IMR-90 (cell line): ENCODE results near the gene MGLL. TPM values are rescaled to one million over a fixed set of nuclear protein-coding genes. Genes with fewer than 3 reads are reported as not detected.

Source experiments
- ATAC-seq: fragments of 200-7000 bp; cut with Tn5 transposase; 2 replicates; pipeline ENCODE4 v1.9.1; 2020; ENCODE audit warnings: low read depth, mild to moderate bottlenecking, moderate library complexity
- BruUV-seq: library from RNA; stranded (reverse); fragments of 400-500 nt; replicated peaks from 2 replicates; lab custom pipeline; 2021; lab: Mats Ljungman, UMichigan
- CTCF ChIA-PET: fragments of 300-600 bp; formaldehyde crosslinking; extraction: SDS; loops from one replicate; lab custom pipeline; 2021; ENCODE audit warnings: antibody characterized with exemption; lab: Yijun Ruan, JAX
- POLR2A ChIA-PET: fragments of 300-600 bp; sonication (Branson Sonifier 250); formaldehyde crosslinking; loops from one replicate; lab custom pipeline; 2022; ENCODE audit warnings: antibody characterized with exemption; ENCODE audit not compliant: unreplicated experiment; lab: Charles Lee
- DNase-seq: peaks from one replicate; pipeline ENCODE4 v3.0.0; 2013
- H2AFZ ChIP-seq: replicated peaks from 2 replicates; pipeline ENCODE3; 2013; ENCODE audit warnings: low read length, mild to moderate bottlenecking; ENCODE audit not compliant: poor library complexity
- H2AK5ac ChIP-seq: 2 replicates; pipeline ENCODE4 v1.6.1; 2013; ENCODE audit warnings: low read depth, low read length, inconsistent platforms
- H2AK9ac ChIP-seq: replicated peaks from 2 replicates; pipeline ENCODE3; 2013; ENCODE audit warnings: mild to moderate bottlenecking, low read depth, low read length, moderate library complexity; ENCODE audit not compliant: poor library complexity
- H2BK120ac ChIP-seq: 2 replicates; pipeline ENCODE4 v1.6.1; 2013; ENCODE audit warnings: low read depth, low read length, inconsistent platforms
- H2BK15ac ChIP-seq: 3 replicates; pipeline ENCODE4 v1.6.1; 2013; ENCODE audit warnings: low read depth, low read length, inconsistent platforms
- H2BK20ac ChIP-seq: 2 replicates; pipeline ENCODE4 v1.6.1; 2013; ENCODE audit warnings: low read depth, mild to moderate bottlenecking, inconsistent platforms, low read length, moderate library complexity
- H2BK5ac ChIP-seq: 2 replicates; pipeline ENCODE4 v1.6.1; 2013; ENCODE audit warnings: mild to moderate bottlenecking, low read depth, low read length, inconsistent platforms; ENCODE audit not compliant: poor library complexity, severe bottlenecking
- H3K14ac ChIP-seq: replicated peaks from 2 replicates; pipeline ENCODE4 v1.6.1; 2013; ENCODE audit warnings: low read depth, low read length, inconsistent platforms
- H3K18ac ChIP-seq: 2 replicates; pipeline ENCODE4 v1.6.1; 2013; ENCODE audit warnings: low read depth, low read length, control low read depth
- H3K23ac ChIP-seq: 2 replicates; pipeline ENCODE4 v1.6.1; 2013; ENCODE audit warnings: low read depth, low read length, inconsistent platforms
- H3K27ac ChIP-seq: 2 replicates; pipeline ENCODE4 v1.5.1; 2013; ENCODE audit warnings: mild to moderate bottlenecking, control low read depth, low read length; ENCODE audit not compliant: insufficient read depth
- H3K27me3 ChIP-seq: 2 replicates; pipeline ENCODE4 v1.6.1; 2013; ENCODE audit warnings: low read length; ENCODE audit not compliant: control insufficient read depth, insufficient read depth
- H3K36me3 ChIP-seq: 2 replicates; pipeline ENCODE4 v1.6.1; 2013; ENCODE audit warnings: low read length, mixed read lengths; ENCODE audit not compliant: control insufficient read depth, insufficient read depth
- H3K4ac ChIP-seq: 2 replicates; pipeline ENCODE4 v1.6.1; 2013; ENCODE audit warnings: low read depth, low read length, inconsistent platforms
- H3K4me1 ChIP-seq: 2 replicates; pipeline ENCODE4 v1.6.1; 2013; ENCODE audit warnings: low read length, mixed read lengths; ENCODE audit not compliant: control insufficient read depth, insufficient read depth
- H3K4me2 ChIP-seq: 2 replicates; pipeline ENCODE4 v1.6.1; 2013; ENCODE audit warnings: low read depth, mild to moderate bottlenecking, control low read depth, low read length, moderate library complexity
- H3K4me3 ChIP-seq: 2 replicates; pipeline ENCODE4 v1.5.1; 2013; ENCODE audit warnings: low read depth, mild to moderate bottlenecking, control low read depth, low read length, moderate library complexity; ENCODE audit not compliant: insufficient read depth
- H3K56ac ChIP-seq: 2 replicates; pipeline ENCODE4 v1.6.1; 2013; ENCODE audit warnings: low read length, inconsistent platforms; ENCODE audit not compliant: insufficient read depth; ENCODE audit errors: extremely low read depth
- H3K79me1 ChIP-seq, 2 experiments: 2 replicates each; pipeline ENCODE4 v1.6.1; 2013; ENCODE audit warnings: low read length in 2 of 2, inconsistent platforms in 1 of 2, low read depth in 1 of 2
- H3K9ac ChIP-seq: 2 replicates; pipeline ENCODE4 v1.6.1; 2013; ENCODE audit warnings: low read depth, low read length, control low read depth
- H3K9me1 ChIP-seq: 2 replicates; pipeline ENCODE4 v1.6.1; 2013; ENCODE audit warnings: low read length, inconsistent platforms; ENCODE audit not compliant: insufficient read depth
- H3K9me3 ChIP-seq: 2 replicates; pipeline ENCODE4 v1.6.1; 2013; ENCODE audit warnings: low read length; ENCODE audit not compliant: control insufficient read depth, insufficient read depth
- H4K20me1 ChIP-seq: 2 replicates; pipeline ENCODE4 v1.6.1; 2013; ENCODE audit warnings: low read length, inconsistent platforms; ENCODE audit not compliant: insufficient read depth
- H4K5ac ChIP-seq: 2 replicates; pipeline ENCODE4 v1.6.1; 2013; ENCODE audit warnings: mild to moderate bottlenecking, low read depth, low read length, control low read depth
- H4K8ac ChIP-seq, 2 experiments: 2 replicates each; pipeline ENCODE4 v1.6.1; 2013; ENCODE audit warnings: low read depth in 2 of 2, low read length in 2 of 2, control low read depth in 1 of 2, inconsistent platforms in 1 of 2
- H4K91ac ChIP-seq: 2 replicates; pipeline ENCODE4 v1.6.1; 2013; ENCODE audit warnings: low read depth, low read length, inconsistent platforms; ENCODE audit not compliant: insufficient read depth
- CHD1 ChIP-seq: IDR thresholded peaks from 2 replicates; pipeline ENCODE4 v1.6.1; 2012; ENCODE audit warnings: low read depth, low read length, improper control_type of control experiment
- MAFK ChIP-seq: IDR thresholded peaks from 2 replicates; pipeline ENCODE4 v1.6.1; 2012; ENCODE audit warnings: low read depth, low read length, improper control_type of control experiment
- RCOR1 ChIP-seq: IDR thresholded peaks from 2 replicates; pipeline ENCODE4 v1.6.1; 2012; ENCODE audit warnings: mild to moderate bottlenecking, low read length, improper control_type of control experiment; ENCODE audit not compliant: insufficient replicate concordance
- WGBS, 2 experiments: methylation state at CpG; one replicate each; pipeline versions ENCODE4 v1.1.5 to v1.1.7; 2013; ENCODE audit warnings: missing lambda C conversion rate in 2 of 2; ENCODE audit not compliant: insufficient read length in 1 of 2; ENCODE audit errors: extremely low coverage in 2 of 2; 5-methylcytosine and 5-hydroxymethylcytosine counted together
- dilution Hi-C: fragments of 300-500 bp; cut with HindIII; formaldehyde crosslinking; loops from one replicate; pipeline ENCODE4 v1.14.3; 2018; ENCODE audit warnings: low sequenced_read_pairs; ENCODE audit not compliant: unreplicated experiment
- in situ Hi-C: fragments of 300-500 bp; cut with MboI; formaldehyde crosslinking; loops from 3 replicates; pipeline ENCODE4 v1.14.3; 2019; ENCODE audit warnings: low sequenced_read_pairs, inconsistent platforms, mixed read lengths
- intact Hi-C: fragments of 100-400 bp; cut with micrococcal nuclease; formaldehyde crosslinking; loops from 2 replicates; pipeline ENCODE4 v1.10.0; 2022
- polyA plus RNA-seq, 3 experiments: library from polyadenylated mRNA; depleted of rRNA; stranded (reverse); fragments of >200 nt; gene quantifications; 2 replicates each; pipeline ENCODE4 v1.2.3, GENCODE V29; 2012; ENCODE audit warnings: low replicate concordance in 1 of 3
- total RNA-seq: library from RNA; depleted of rRNA; stranded (reverse); fragments of >200 nt; gene quantifications from 2 replicates; pipeline ENCODE4 v1.2.3, GENCODE V29; 2012
- TF ChIP-seq, protein P1 (sequence below): fragments of 150-350 bp; IDR thresholded peaks from 2 replicates; pipeline ENCODE4 v1.6.1; 2017; ENCODE audit warnings: mild to moderate bottlenecking, antibody characterized with exemption, low read length, low read depth
- TF ChIP-seq, protein P2 (sequence below): conservative IDR thresholded peaks from 2 replicates; pipeline ENCODE4 v1.5.1; 2012; ENCODE audit warnings: mild to moderate bottlenecking, low read depth, low read length, improper control_type of control experiment
- TF ChIP-seq, protein P3 (sequence below): fragments of 150-350 bp; IDR thresholded peaks from 2 replicates; pipeline ENCODE4 v1.6.1; 2016; ENCODE audit warnings: low read depth, mild to moderate bottlenecking, low read length, moderate library complexity, borderline replicate concordance

Gene MGLL
- total and polyA plus RNA-seq, 2 of the 4 experiments (the other 2 are of a cell fraction) = 23.7 to 60.6 TPM

DNA sequence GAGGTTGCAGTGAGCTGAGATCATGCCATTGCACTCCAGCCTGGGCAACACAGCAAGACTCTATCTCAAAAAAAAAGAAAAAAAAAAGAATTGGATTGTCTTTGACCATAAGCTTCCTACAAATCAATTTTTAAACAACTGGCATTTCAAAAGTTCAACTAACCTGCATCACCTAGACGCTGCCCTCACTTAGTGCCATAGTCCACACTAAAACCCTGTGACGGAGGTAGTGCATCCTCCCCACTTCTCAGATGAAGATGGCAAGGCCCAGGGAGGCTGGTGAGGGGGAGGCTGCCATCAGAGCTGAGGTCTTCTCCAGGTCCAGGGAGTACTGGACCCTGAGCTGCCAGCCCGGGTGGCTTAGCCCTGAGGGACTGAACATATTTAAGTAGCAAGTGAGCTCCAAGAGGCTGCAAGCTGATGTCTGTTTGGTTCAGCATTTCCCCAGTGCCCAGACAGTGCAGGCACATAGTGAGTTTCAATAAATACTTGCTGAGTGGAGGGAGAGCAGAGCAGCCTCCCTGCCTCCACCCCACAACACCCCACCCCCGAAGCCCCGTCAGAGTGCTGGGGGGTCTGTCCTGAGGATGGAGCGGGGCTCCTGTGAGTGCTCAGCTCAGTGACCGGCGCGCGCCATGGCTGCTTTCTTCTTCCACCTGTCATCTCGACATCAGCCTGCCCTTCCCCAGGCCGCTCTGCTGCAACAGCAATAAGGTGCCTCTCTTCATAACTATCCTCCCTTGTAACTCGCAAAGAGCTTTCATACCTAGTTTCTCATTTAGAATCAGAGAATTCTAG, 52.8 kb downstream of the MGLL start:
- intact Hi-C loops = loop anchor here (2.0 kb wide), 1 partner anchor 21 kb away; no protein-coding TSS in a partner anchor
- peak overlapping the region; percentile 99 for H4K91ac ChIP-seq

More for the DNA sequence above, 52.8 kb downstream of the MGLL start:
- in situ Hi-C loops = no loop called here
- no TSS peak for BruUV-seq
- H2AK5ac ChIP-seq = peak overlapping the region; percentile 99
- peak overlapping the region; percentile 93; the same call in 2 of the 3 replicates for H2BK15ac ChIP-seq
- no peaks in the 10 kb centered on the region for H3K36me3 ChIP-seq
- H3K9ac ChIP-seq = 0 out of 2 replicates have a peak overlapping the region, but pooled peaks have one; percentile 6
- peak overlapping the region; percentile 65; the same call in 1 of the 2 replicates for H3K56ac ChIP-seq
- peak overlapping the region; percentile 95 for H2BK5ac ChIP-seq
- peaks cover 30% of the 10 kb centered on the region for H3K4me1 ChIP-seq
- peak overlapping the region; percentile 100 for H2BK120ac ChIP-seq
- H3K18ac ChIP-seq = peak overlapping the region; percentile 67
- ChIA-PET CTCF (interaction anchor here (0.6 kb wide), 1 partner anchor 44 kb away, joined by 3 read pairs; no protein-coding TSS in a partner anchor), POLR2A (no interaction called here)
- H3K9me3 ChIP-seq = no peaks in the 10 kb centered on the region
- H3K14ac ChIP-seq = peak overlapping the region; percentile 93
- H4K20me1 ChIP-seq = 0 out of 2 replicates have a peak, but pooled peaks cover 4% of the 10 kb centered on the region
- H2AK9ac ChIP-seq = peak overlapping the region; percentile 83
- H3K27me3 ChIP-seq = no peaks in the 10 kb centered on the region
- dilution Hi-C loops = no loop called here
- peak overlapping the region; percentile 77; the same call in 1 of the 2 replicates for H4K5ac ChIP-seq
- DNase-seq (no peak), ATAC-seq (no peak)
- whole genome bisulfite sequencing, 2 experiments = 97% methylated on average over 6 of the region's 13 CpGs; no CpG with 5 or more reads in 1 of the 2 experiments
- no peak overlapping the region for H3K4me2 ChIP-seq
- H2AFZ ChIP-seq = no peak overlapping the region
- peak overlapping the region; percentile 94 for H2BK20ac ChIP-seq
- no peak overlapping the region for H3K4me3 ChIP-seq
- peak overlapping the region; percentile 81 for H3K27ac ChIP-seq
- peak overlapping the region; percentile 83 to 100 for H4K8ac ChIP-seq
- H3K79me1 ChIP-seq = peaks cover 67 to 87% of the 10 kb centered on the region in 2 experiments
- peaks cover 42% of the 10 kb centered on the region for H3K9me1 ChIP-seq
- TF ChIP-seq, protein P1, sequence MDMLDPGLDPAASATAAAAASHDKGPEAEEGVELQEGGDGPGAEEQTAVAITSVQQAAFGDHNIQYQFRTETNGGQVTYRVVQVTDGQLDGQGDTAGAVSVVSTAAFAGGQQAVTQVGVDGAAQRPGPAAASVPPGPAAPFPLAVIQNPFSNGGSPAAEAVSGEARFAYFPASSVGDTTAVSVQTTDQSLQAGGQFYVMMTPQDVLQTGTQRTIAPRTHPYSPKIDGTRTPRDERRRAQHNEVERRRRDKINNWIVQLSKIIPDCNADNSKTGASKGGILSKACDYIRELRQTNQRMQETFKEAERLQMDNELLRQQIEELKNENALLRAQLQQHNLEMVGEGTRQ = no peak
- TF ChIP-seq RCOR1 (no peak), CHD1 (no peak), MAFK (no peak)
- TF ChIP-seq, protein P2, sequence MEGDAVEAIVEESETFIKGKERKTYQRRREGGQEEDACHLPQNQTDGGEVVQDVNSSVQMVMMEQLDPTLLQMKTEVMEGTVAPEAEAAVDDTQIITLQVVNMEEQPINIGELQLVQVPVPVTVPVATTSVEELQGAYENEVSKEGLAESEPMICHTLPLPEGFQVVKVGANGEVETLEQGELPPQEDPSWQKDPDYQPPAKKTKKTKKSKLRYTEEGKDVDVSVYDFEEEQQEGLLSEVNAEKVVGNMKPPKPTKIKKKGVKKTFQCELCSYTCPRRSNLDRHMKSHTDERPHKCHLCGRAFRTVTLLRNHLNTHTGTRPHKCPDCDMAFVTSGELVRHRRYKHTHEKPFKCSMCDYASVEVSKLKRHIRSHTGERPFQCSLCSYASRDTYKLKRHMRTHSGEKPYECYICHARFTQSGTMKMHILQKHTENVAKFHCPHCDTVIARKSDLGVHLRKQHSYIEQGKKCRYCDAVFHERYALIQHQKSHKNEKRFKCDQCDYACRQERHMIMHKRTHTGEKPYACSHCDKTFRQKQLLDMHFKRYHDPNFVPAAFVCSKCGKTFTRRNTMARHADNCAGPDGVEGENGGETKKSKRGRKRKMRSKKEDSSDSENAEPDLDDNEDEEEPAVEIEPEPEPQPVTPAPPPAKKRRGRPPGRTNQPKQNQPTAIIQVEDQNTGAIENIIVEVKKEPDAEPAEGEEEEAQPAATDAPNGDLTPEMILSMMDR = no peak
- TF ChIP-seq, protein P3, sequence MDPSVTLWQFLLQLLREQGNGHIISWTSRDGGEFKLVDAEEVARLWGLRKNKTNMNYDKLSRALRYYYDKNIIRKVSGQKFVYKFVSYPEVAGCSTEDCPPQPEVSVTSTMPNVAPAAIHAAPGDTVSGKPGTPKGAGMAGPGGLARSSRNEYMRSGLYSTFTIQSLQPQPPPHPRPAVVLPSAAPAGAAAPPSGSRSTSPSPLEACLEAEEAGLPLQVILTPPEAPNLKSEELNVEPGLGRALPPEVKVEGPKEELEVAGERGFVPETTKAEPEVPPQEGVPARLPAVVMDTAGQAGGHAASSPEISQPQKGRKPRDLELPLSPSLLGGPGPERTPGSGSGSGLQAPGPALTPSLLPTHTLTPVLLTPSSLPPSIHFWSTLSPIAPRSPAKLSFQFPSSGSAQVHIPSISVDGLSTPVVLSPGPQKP = no peak
- H3K23ac ChIP-seq = peak overlapping the region; percentile 41; the same call in 1 of the 2 replicates
- peak overlapping the region; percentile 99 for H3K4ac ChIP-seq
